ENCODE data around the gene PTPRF.
"Not testable (repeated sequence)": the region's sequence is repeated elsewhere in the genome, so short reads cannot be mapped to it uniquely, and the experiment has no call there.

PTPRF gene
- total RNA-seq: 0 to 0.23 (median 0) reads per million in 4 donors

DNA sequence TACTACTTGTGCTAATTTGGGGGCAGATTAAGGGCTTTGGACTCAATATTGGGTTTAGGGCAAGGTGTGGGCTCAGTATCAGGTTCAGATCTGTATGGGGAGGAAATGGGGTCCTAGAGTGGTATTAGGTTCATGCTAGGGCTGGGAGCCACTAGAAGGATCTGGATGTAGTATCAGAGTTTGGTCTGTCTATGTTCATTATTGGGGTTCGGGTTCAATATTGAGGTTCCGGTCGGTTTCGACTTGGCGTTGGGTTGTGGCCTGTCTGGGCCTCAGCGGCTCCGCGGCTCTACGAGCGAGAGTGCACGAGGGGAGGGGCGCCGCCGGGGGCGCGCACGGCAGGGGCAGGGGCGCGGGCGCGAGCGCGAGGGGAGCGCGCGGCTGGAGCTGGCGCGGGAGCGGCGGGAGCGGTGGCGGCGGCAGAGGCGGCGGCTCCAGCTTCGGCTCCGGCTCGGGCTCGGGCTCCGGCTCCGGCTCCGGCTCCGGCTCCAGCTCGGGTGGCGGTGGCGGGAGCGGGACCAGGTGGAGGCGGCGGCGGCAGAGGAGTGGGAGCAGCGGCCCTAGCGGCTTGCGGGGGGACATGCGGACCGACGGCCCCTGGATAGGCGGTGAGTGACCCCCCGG lies at the start of gene PTPRF:
TSS of gene PTPRF (plus strand) at position 401 of the 624 bp plus-strand sequence. CDS start 14,193 bp downstream, outside the sequence.
- peak in 1 of 5 donors; percentile 14 for DNase-seq

DNA sequence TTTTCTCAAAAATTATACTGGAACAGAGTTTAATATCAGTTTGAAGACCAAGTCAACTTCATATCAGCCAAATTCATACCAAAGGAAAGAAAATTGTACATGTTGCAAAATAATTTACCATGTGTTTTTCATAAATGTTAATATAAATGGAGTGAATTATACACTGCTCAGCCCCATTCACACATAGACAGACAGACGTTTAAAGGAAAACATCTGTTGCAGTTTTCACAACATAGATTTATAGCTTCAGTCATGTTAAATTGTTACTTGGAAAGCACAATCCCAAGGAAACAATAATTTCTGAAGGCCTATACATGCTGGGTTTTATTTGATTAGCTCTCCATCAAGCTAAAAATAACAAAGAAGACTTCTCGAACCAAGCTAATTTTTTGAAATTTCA lies 49.2 kb upstream of the PTPRF start:
- no peak for DNase-seq

DNA sequence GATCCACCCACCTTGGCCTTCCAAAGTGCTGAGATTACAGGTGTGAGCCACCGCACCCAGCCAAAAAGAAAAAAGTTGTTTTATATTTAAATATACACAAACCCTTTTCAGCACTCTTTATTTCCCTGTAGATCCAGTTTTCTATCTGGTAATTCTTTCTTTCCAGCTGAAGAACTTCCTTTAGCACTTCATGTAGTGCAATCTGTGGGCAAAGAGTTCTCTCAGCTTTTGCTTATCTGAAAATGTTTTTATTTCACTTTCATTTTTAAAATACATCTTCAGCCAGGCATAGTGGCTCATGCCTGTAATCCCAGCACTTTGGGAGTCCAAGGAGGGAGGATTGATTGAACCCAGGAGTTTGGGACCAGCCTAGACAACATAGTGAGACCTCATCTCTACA lies 48.5 kb upstream of the PTPRF start:
- peak in 1 of 5 donors; percentile 6 for DNase-seq

DNA sequence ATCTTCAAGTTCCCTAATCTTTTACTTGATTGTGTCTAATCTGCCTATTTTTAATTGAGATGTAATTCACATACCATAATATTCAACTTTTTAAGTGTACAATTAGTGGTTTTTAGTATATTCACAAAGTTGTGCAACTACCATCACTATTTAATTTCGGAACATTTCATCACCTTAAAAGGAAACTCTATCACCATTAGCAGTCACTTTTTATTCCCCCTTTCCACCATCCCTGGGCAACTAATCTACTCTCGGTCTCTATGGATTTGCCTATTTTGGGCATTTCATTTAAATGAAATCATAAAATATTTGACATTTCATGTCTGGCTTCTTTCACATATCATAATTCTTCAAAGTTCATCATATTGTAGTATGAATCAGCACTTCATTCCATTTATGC lies 46.3 kb upstream of the PTPRF start:
- DNase-seq: no peak

DNA sequence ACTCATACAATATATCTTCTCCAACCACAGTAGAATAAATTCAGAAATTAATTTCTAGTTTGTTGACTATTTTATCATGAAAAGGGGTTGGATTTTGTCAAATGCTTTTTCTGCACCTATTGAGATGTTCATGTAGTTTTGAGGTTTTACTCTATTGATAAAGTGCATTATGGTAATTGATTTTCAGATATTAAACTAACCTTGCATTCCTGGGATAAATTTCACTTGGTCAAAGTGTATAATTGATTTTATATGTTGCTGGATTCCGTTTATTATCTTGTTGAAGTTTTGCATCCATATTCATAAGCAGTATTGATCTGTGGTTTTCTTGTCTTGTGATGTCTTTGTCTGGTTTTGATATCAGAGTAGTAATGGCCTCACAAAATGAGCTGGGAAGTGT lies 42.5 kb upstream of the PTPRF start:
- no peak for DNase-seq

DNA sequence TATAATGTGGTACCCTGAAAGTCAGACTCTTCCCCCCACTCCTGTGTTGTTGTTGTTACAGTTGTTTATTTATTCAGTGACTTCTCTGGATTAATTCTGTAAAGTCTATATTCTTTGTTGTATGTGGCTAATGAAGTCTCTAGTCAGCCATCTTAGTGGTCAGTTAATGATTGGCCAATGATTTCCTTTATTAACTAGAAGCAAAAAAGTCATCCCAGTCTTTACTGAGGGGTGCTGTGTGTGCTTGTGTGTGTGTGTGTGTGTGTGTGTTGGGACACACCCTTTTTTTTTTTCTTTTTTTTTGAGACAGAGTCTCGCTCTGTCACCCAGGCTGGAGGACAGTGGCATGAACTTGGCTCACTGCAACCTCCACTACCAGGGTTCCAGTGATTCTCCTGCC lies 39.6 kb upstream of the PTPRF start:
- no peak for DNase-seq

DNA sequence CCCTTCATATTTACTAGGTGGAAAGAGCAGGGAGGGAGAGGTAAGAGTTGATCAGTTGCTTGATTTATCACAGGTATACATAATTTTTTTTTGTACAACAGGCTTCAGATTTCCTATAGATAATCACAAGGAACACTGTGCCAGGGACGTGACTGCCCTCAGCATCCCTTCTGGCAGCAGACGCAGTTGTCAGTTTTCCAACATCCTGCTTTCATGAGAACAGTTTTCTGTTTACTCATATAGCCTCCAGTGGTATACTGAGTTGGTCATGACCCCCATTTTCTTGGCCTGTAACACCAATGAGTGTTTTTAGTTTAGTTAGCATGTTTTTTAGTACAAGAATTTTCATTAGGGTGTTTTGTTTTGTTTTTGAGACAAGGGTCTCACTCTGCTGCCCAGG lies 37.9 kb upstream of the PTPRF start:
- no peak for DNase-seq

DNA sequence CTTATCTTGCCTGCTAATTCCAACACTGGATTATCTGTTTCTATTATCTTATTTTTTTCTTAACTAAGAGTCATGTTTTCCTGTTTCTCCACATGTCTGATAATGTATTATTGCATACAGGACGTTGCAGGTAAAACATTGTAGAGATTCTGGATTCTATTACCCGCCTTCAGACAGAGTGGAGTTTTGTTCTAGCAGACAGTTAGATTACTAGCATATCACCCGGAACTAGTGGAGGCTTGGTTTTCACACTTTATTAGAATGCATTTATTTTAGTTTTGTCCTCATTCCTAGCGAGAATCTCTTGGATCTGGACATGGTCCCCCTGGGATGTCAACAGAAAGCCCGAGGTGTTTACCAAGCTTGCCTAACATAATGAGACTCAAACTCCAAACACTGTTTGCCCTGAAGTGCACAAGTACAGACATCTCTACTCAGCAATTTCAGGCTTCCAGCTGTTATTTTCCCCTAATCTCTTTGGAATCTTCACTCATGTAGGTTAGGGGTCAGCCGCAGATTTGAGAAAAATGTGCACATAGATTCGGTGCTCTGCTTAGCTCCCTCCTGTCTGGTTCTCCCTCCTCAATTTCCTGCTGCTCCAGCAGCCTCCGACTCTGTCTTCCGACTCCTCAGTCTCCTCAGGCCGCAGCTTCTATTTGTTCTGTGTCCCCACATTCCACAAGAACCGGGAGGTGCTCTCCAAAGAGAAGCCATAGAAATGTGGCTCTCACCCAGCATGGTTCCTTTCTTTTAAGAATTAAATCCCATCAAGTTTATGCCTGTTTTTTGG lies 36.8 kb upstream of the PTPRF start:
- DNase-seq: no peak

DNA sequence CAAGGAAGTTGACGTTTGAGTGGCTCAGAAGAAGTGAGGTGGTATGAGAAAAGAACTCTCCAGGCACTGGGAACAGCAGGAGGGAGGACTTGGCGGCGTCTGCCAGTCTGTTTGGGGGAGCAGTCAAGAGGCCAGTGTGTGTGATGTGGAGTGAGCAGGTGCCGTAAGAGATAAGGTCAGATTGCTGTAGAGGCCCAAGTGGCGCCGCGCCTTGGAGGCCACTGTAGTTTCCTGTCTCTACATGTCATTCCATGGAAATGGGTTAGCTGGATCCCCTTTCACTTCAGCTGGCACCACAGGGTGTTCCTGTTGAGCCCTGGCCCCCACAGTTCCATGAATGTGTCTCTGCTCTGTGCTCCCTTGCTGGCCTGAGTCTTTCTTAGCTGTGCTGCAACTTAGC lies 35.5 kb upstream of the PTPRF start:
- no peak for DNase-seq

DNA sequence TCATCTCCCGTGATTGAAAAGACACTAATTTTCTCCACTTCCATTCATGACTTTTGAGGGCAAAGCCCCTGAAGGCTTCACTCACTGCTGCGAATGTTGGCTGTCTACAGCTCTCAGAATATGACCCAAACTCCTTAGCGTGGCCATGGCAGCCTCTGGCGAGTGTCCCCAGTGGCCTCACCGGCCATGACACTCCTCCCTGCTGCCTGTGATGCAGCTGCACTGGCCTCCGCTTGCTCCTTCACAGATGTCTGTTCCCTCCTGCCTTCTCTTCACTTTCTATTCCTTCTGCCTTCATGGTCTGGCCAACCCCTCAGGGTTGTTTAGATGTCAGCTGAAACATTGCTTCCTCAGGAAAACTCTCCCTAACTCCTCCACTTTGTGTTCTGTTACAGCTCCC lies 30.8 kb upstream of the PTPRF start:
- no peak for DNase-seq

DNA sequence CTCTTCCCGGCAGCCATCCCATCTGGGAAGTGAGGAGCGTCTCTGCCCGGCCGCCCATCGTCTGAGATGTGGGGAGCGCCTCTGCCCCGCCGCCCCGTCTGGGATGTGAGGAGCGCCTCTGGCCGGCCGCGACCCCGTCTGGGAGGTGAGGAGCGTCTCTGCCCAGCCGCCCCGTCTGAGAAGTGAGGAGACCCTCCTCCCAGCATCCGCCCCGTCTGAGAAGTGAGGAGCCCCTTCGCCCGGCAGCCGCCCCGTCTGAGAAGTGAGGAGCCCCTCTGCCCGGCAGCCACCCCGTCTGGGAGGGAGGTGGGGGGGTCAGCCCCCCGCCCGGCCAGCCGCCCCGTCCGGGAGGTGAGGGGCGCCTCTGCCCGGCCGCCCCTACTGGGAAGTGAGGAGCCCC lies 28.9 kb upstream of the PTPRF start:
- DNase-seq: not testable (repeated sequence)

DNA sequence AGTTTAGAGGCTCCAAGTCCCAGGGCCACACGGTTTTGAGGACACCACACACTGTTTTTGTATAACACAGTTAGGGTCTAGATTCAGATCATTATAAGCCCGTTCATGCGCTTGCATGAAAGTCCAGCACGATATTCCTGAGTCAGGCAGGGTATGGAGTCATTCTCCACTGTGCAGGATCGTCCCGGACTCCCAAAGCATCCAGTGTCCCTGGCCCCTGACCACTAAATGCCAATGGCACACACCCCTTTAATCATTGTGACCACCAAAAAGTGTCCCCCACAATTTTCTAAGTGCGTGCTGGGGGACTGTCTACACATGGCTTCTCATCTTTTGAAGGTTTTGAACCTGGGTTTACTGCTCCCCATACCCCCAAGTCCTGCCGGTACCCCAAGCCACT lies 27.1 kb upstream of the PTPRF start:
- no peak for DNase-seq

DNA sequence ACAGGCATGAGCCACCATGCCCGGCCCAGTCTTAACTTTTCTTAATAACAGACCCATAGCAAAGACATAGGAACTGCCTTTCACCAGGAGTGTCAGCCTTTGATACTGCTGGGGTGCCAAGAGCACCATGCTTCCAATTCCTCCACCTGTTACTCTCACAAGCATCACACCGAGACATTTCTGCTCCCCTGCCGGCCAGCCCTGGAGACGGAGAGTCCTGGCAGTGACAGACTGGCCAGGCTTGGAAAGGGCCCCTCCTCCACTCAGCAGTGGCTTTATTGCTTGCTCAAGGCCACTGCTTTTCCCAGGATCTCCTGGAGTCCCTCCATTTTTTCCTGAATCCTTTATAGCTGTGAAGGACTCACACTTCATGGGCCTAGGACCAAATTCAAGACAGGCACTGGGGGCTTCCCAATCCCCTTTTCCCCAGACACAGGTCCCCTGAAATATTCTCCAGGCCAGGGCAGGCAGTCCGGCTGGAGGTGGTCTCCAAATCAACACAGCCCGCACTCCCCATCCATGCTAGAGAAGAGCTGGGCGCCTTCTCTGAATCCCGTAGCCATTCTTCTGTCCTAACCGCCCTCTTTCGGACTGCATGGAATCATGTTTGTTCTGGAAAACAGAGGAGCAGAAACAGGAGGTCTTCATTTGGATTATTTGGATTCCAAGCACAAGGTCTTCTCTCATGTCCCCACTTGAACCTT lies 25.5 kb upstream of the PTPRF start:
- DNase-seq: no peak

DNA sequence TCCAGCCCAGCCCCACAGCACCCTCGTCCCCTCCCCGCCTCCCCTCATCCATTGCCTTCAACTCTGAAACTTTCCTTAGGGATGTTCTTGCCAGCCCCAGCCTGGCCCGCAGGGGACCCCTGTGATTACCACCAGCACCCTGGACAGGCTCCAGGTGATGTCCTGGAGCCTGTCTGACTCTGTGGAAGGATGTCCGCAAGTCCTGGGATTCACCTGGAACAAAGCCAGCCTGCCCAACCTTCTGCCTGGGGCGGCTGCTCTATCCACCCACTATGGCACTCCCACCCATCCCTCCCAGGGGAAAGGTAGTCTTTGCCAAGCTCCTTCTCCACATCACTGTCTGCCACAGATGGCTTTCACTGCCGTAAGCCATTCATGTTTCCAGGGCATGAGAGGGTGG lies 24.4 kb upstream of the PTPRF start:
- DNase-seq: no peak

DNA sequence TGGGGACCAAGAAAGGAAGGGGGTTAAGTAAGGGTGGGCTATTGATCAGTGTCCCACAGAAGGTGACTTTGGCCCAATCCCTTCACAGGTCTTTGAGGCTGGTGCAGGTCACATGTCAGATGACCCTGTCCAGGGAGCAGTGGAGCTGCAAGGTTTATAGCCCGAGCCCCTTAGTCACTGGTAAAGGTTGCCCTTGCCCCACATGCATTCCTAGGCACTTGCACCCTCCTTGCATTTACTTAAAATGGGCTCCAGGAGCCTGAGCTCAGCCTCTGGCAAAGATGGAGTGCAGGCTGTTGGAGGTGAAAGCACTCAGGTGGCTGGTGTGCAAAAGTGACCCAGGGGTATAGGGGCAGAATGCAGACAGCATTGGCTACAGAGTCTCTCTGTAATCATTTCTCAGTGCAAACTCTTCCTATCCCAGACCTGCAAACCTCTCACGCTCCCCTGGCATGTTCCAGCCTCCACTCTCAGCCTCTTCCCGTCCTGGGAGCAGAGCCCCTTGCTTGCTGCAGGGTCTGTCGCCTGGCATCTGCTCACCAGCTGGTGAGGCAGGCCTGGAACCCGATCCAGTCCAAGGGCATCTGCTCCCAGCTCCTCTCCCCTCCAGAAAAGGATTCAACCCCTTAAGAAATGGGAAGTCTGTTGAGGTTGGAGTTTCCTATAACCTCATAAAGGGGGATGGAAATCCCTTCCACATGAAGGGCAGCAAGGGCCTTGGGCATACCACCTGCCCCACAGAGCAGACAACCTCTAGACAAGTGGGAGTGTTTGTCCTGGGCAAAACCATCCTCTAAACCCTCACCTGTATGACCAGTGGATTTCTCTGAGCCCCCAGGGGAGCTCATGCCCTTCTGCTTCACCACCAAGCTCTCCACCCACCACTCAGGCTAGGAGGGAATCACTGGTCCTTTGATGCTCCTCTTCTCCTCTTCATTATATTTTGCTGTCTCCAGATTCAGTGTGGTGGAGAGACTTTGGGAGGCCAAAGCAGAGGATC lies 23.1 kb upstream of the PTPRF start:
- no peak for DNase-seq

DNA sequence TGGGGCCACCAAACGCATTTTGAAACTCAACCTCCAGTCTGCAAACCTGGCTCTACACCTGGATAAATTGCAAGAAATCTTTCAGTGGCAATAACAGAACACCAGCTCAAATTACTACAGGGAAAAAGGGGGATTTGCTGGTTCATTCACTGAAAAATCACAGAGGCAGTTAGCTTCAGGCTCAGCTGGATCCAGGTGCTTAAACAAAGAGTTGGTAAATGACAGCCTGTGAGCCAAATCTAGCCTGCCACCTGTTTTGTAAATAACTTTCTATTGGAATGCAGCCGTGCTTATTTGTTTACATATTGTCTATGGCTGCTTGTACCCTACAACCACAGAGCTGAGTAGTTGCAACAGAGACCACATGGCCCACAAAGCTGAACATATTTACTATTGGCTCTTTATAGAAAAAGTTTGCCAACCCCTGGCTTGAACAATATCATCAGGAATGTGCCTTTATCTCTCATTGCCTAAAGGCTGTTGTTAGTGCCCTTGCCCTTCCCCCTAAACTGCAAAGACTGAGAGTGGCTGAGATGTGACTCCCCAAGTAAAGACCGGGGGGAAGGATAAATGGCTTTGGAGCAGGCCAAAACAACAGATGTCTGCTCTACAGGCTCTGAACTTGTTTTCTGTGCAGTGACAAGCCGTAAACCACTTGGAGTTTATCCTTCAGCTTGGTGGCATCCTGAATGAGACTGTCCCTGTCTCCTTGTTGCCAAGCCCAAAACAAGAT lies 21.5 kb upstream of the PTPRF start:
- DNase-seq: no peak

DNA sequence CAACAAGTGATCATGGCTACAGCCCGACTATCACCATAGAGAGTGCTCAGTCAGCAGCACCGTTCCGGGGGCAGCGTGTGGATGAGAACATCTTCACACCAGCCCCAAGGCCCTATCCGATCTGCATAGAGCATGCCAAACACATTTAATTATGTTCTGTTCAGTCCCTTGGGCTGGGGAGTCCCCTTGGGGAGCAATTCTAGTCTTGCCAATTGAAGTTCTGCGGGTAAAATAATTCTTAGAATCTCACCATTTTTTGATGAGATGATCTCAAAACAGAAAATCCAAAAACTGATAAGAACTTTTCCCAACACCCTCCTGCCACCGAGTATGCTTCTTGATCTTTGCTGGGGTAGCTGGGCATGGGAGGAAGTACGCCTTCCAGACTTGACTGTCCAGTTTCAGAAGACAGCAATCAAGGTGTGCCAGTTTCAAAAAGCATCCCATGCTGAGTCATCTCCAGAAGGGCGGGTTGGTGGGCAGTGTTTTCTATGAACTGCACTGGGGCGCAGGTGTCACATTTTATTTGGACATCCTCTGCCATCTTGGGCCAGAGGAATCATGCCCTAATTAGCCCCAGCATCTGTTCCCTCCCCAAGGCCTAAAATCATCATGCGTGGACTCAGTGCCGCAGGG lies 20.8 kb upstream of the PTPRF start:
- peak in 1 of 5 donors; percentile 77 for DNase-seq

DNA sequence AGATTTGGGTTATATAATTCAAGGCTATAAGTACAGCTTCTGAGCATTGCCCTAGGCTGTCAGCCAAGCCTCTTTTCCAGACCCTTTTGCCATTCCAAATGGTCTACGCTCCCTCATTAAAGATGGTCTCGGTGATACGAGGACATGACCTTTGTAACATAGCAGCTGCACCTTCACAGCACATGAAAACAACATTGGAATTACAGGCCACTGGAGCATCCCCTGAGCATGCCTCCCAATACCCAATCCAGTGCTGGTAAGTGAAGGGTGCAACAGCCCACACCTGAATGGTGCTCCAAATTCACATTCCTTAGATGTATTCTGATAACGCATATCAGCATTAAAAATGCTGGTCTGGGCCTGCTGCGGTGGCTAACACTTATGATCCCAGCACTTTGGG lies 20.1 kb upstream of the PTPRF start:
- DNase-seq: no peak

DNA sequence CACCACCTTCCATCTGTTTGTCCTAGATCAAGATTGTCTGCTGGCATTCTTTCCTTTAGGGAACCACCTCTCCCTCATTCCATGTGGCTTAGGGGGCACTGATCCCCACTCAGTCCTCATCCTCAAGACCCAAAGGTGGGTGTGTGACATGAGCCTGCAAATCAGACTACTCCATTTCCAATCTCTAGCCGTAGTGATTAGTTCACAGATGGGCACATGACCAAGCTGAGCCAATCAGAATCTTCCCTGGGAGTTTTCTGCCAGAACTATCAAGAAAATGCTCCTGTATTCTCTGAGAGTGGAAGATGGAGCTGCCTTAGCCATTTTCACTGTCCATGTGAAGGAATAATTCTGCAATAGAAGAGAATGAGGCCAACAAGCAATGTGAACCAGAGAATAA lies 19.3 kb upstream of the PTPRF start:
- DNase-seq: no peak

DNA sequence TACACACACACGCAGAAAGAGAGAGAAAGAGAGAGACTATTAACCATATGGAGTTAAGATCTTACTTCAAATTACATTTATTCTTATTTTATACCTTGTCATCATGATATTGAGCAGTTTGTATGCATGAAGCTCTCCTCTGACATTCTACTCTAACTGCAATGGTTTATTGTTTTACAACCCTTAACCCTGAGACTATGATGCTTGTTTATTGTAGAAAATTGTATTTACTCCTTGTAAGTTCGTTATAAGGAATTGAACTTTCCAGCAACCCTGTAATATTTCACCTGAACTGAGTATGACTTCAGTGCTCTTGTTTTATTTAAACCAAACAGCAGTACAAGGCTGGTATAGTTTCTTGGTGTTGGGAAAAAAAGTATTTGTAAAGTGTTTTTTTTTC lies 18.6 kb upstream of the PTPRF start:
- DNase-seq: no peak

DNA sequence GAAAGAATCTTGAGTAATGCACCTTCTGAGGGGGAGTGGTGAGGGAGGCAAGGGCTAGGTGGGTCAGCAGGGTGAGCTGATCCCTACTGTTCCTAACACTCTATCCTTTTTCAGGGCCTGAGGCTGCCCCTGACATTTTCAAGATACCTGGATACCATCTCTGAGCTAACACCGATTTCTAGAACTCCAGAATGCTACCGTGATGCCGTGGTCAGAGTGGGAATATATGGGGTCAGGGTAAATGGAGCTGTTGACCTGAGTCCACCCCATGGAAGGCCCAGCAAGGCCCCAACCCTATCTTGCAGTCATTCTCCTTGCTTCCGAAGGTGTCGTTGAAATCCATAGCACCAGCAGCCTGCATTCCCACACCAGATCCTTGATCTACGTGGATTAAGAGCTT lies 18.0 kb upstream of the PTPRF start:
- DNase-seq: no peak

Data from T-helper 1 cell (primary cell).